ENCODE data around the gene MOB1B. TPM values are rescaled to one million over a fixed set of nuclear protein-coding genes. Genes with fewer than 3 reads are reported as not detected.

MOB1B gene
- total RNA-seq, 3 donors from 2014 or later = 13.3 to 27.8 (median 15.1) TPM

GRCh38 chr4:70948665-70949260, 46.6 kb downstream of the MOB1B start:
- Histone ChIP-seq H3K27me3 (no peaks in the 10 kb centered on the region), H3K9me3 (no peaks in the 10 kb centered on the region), H3K36me3 (no peaks in the 10 kb centered on the region), H3K4me3 (no peak overlapping the region), H3K27ac (no peak overlapping the region), H3K4me1 (no peaks in the 10 kb centered on the region)
- intact Hi-C loops (cut with DNase I; ENCODE audit: low total_unique reads) = no loop called here
- TF ChIP-seq POLR2AphosphoS5 (IDR thresholded peaks at IDR 0.05) (no peak), POLR2A (IDR thresholded peaks at IDR 0.05) (no peak)
- no peak for DNase-seq (ENCODE audit: low spot score in 2 of 2)

- Histone ChIP-seq H3K4me3 (no peak overlapping the region), H3K27me3 (no peaks in the 10 kb centered on the region), H3K9me3 (no peaks in the 10 kb centered on the region), H3K27ac (no peak overlapping the region), H3K36me3 (no peaks in the 10 kb centered on the region), H3K4me1 (no peaks in the 10 kb centered on the region)
- TF ChIP-seq CTCF (IDR thresholded peaks at IDR 0.05) (no peak), POLR2AphosphoS5 (IDR thresholded peaks at IDR 0.05) (no peak), POLR2A (IDR thresholded peaks at IDR 0.05) (no peak)
- no peak for DNase-seq (ENCODE audit: low spot score in 2 of 2)
- intact Hi-C loops (cut with DNase I; ENCODE audit: low total_unique reads) = no loop called here
These were observed 51.9 kb downstream of the MOB1B start for GRCh38 chr4:70954032-70954431.

- no peaks in the 10 kb centered on the region for H3K36me3 ChIP-seq
- no peak for TF ChIP-seq CTCF (IDR thresholded peaks at IDR 0.05)
- TF ChIP-seq POLR2AphosphoS5 (IDR thresholded peaks at IDR 0.05) = no peak
- TF ChIP-seq POLR2A (IDR thresholded peaks at IDR 0.05) = no peak
- no peaks in the 10 kb centered on the region for H3K9me3 ChIP-seq
- H3K4me3 ChIP-seq = no peak overlapping the region
- no peak for DNase-seq (ENCODE audit: low spot score in 2 of 2)
- no peaks in the 10 kb centered on the region for H3K4me1 ChIP-seq
- intact Hi-C loops (cut with DNase I; ENCODE audit: low total_unique reads) = no loop called here
- no peaks in the 10 kb centered on the region for H3K27me3 ChIP-seq
- H3K27ac ChIP-seq = no peak overlapping the region
These were observed 54.5 kb downstream of the MOB1B start for GRCh38 chr4:70956549-70957210.

- Histone ChIP-seq H3K27me3 (no peaks in the 10 kb centered on the region), H3K27ac (no peak overlapping the region), H3K4me1 (no peaks in the 10 kb centered on the region), H3K4me3 (no peak overlapping the region), H3K9me3 (no peaks in the 10 kb centered on the region), H3K36me3 (no peaks in the 10 kb centered on the region)
- DNase-seq (ENCODE audit: low spot score in 2 of 2) = no peak
- TF ChIP-seq POLR2AphosphoS5 (IDR thresholded peaks at IDR 0.05) = no peak
- no peak for TF ChIP-seq POLR2A (IDR thresholded peaks at IDR 0.05)
- TF ChIP-seq CTCF (IDR thresholded peaks at IDR 0.05) = no peak
- intact Hi-C loops (cut with DNase I; ENCODE audit: low total_unique reads) = no loop called here
These were observed 56.5 kb downstream of the MOB1B start for GRCh38 chr4:70958681-70959080.

- H3K27ac ChIP-seq = no peak overlapping the region
- H3K9me3 ChIP-seq = no peaks in the 10 kb centered on the region
- H3K36me3 ChIP-seq = no peaks in the 10 kb centered on the region
- intact Hi-C loops (cut with DNase I; ENCODE audit: low total_unique reads) = no loop called here
- DNase-seq (ENCODE audit: low spot score in 2 of 2) = no peak
- H3K4me1 ChIP-seq = no peaks in the 10 kb centered on the region
- TF ChIP-seq POLR2AphosphoS5 (IDR thresholded peaks at IDR 0.05) = no peak
- no peak for TF ChIP-seq CTCF (IDR thresholded peaks at IDR 0.05)
- TF ChIP-seq POLR2A (IDR thresholded peaks at IDR 0.05) = no peak
- H3K4me3 ChIP-seq = no peak overlapping the region
- no peaks in the 10 kb centered on the region for H3K27me3 ChIP-seq
These were observed 66.9 kb downstream of the MOB1B start for GRCh38 chr4:70969076-70969475.

Data from breast epithelium (tissue), 4 donors.